ENCODE measurements around the gene RAD51AP1.
"Not testable (repeated sequence)": the region's sequence is repeated elsewhere in the genome, so short reads cannot be mapped to it uniquely, and the experiment has no call there.

The RAD51AP1 gene, protein sequence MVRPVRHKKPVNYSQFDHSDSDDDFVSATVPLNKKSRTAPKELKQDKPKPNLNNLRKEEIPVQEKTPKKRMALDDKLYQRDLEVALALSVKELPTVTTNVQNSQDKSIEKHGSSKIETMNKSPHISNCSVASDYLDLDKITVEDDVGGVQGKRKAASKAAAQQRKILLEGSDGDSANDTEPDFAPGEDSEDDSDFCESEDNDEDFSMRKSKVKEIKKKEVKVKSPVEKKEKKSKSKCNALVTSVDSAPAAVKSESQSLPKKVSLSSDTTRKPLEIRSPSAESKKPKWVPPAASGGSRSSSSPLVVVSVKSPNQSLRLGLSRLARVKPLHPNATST

GRCh38 chr12:4538207-4539160 is at the start of gene RAD51AP1:
Gene RAD51AP1, plus strand, starts transcription at chr12:4538890. Its CDS starts 50 bp downstream, at chr12:4538940.
- peak; percentile 85 for DNase-seq (ENCODE audit: low read depth)

GRCh38 chr12:4489556-4489955 is 49.1 kb upstream of the RAD51AP1 start:
- DNase-seq (ENCODE audit: low read depth) = no peak

DNA sequence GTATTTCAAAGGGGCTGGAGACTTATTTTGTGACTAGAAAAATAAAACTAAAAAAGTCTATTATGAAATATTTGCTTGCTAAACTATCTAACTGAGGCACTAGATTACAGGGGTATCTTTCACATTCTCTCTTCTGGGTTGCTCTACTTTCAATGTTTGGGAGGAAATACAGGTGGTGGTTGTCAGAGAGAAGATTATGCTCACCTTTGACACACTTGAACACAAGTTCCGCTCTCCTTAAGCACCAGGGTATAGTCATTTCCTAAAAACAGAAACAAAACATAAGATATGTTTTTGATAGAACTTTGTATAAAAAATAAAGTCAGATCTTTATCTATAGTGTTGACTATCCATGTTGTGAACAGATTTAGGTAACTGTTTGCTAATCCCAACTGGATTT is 47.7 kb upstream of the RAD51AP1 start:
- DNase-seq (ENCODE audit: low read depth) = no peak

DNA sequence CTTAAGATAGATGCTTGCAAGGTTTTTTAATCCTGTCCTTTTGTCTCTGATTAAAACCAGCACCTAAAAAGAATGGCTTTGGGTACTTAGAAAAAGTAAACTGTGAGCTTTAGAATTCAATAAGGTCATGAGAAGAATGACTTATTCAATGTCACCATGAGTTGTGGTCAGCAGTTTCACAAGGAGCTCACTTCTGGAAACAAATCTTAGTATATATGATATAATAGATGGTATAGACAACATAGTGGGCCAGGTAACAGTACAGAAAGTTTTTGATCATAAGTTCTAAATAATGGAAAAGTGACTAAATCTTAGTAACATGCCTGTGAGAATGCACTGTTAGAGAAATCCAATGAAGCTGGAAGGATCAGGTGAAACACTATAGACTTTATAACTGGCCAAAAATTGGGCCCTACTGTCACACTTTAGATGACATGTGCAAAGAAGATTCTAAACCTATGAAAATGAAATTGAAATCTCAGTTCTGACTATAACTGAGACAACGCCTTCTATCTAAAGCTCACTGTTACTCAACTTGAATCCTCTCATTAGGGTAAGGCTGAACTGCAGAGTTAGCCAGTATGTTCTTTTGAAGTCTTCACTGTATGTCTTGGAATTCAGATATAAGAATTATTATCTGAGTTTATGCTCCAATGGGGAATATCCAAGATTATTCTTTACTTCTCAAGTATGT is 42.4 kb upstream of the RAD51AP1 start:
- DNase-seq (ENCODE audit: low read depth) = no peak

- DNase-seq (ENCODE audit: low read depth) = no peak
These were observed 39.5 kb upstream of the RAD51AP1 start for GRCh38 chr12:4499186-4499585.

DNA sequence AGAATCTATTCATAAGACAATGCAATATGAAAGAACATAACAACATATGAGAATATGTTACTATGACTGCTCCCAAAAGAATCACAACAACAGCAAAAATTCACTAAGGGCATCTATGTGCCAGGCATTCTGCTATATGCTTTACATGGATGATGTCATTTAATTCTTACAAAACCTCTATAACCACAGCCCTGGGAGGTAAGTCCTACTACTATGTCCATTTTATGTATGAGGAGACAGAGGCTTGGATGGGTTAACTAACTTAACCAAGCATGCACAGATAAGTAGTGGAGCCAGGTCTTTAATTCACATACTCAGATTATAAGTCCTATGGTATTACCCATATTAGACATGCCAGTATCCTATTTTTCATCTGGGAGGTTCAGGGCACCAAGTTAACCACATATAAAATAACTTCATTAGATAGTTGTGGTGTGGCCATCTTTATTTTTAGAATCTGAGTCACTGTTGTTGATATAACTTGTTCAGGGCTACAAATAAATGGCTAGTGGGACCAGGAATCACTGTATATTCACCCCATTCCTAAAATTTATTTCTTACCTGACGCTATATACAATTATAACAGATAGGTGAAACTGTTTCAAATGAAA is 33.2 kb upstream of the RAD51AP1 start:
- DNase-seq (ENCODE audit: low read depth) = no peak

- no peak for DNase-seq (ENCODE audit: low read depth)
These were observed 32.3 kb upstream of the RAD51AP1 start for GRCh38 chr12:4506430-4506829.

- DNase-seq (ENCODE audit: low read depth) = no peak
These were observed 31.8 kb upstream of the RAD51AP1 start for GRCh38 chr12:4506870-4507269.

- not testable (repeated sequence) for DNase-seq (ENCODE audit: low read depth)
These were observed 30.2 kb upstream of the RAD51AP1 start for GRCh38 chr12:4508503-4508902.

DNA sequence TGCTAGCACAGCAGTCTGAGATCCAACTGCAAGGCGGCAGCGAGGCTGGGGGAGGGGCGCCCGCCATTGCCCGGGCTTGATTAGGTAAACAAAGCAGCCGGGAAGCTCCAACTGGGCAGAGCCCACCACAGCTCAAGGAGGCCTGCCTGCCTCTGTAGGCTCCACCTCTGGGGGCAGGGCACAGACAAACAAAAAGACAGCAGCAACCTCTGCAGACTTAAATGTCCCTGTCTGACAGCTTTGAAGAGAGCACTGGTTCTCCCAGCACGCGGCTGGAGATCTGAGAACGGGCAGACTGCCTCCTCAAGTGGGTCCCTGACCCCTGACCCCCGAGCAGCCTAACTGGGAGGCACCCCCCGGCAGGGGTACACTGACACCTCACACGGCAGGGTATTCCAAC is 29.4 kb upstream of the RAD51AP1 start:
- not testable (repeated sequence) for DNase-seq (ENCODE audit: low read depth)

- DNase-seq (ENCODE audit: low read depth) = no peak
These were observed 20.5 kb upstream of the RAD51AP1 start for GRCh38 chr12:4518106-4518728.

- DNase-seq (ENCODE audit: low read depth) = not testable (repeated sequence)
These were observed 15.2 kb upstream of the RAD51AP1 start for GRCh38 chr12:4523443-4523842.

GRCh38 chr12:4526923-4527546 is 11.7 kb upstream of the RAD51AP1 start:
- no peak for DNase-seq (ENCODE audit: low read depth)

DNA sequence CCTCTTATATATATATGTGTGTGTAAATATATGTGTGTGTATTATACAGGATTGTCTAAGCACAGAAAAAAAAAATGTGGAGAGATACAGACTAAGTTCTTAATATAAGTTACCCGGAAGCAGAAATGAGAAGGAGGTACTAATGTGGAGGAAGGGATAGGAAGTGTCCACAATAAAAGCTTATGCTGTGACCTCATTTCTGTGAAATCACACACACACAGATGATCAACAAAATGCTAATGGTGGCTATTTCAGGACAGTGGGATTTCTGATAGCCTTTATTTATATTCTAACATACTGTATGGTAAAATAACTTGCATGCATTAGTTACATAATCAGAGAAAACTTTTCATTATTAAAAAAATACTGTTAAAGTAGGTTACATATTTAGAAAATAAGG is 8.5 kb upstream of the RAD51AP1 start:
- DNase-seq (ENCODE audit: low read depth) = no peak

GRCh38 chr12:4530982-4531586 is 7.6 kb upstream of the RAD51AP1 start:
- DNase-seq (ENCODE audit: low read depth) = no peak

DNA sequence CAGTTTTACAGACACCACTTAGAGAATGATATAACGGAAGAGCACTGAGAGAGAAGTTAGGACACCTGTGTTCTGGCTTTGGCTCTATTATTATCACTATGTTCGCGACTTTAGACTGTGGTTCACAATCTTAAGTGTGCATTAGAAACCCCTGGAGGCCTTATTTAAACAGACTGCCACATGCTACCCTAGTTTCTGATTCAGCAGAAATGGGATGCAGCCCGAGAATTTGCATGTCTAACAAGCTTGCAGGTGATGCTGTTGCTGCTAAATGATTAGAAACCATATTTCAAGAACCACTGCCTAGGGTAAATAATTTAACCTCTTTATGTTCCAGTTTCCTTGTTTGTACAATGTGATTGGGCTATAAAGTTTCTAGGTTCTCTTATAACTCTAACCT is 3.6 kb upstream of the RAD51AP1 start:
- DNase-seq (ENCODE audit: low read depth) = no peak

DNA sequence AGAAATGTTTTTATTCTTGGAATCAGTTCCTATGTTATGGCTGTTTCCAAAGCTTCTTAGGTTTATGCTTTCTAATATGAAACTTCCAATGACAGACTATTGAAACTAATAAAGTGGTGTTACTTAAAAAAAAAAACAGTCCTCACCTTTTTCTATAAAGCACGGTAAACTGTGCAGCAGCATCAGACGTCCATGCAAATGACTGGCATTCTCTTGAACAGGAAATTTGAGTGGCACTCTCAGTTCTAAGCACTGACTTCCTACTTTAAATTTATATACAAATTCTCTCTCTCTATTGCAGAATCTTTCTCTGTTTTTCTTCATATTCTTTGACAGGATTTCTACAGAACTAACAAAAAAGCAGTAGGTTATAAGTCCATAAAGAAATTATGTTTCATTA is 2.8 kb upstream of the RAD51AP1 start:
- no peak for DNase-seq (ENCODE audit: low read depth)

DNA sequence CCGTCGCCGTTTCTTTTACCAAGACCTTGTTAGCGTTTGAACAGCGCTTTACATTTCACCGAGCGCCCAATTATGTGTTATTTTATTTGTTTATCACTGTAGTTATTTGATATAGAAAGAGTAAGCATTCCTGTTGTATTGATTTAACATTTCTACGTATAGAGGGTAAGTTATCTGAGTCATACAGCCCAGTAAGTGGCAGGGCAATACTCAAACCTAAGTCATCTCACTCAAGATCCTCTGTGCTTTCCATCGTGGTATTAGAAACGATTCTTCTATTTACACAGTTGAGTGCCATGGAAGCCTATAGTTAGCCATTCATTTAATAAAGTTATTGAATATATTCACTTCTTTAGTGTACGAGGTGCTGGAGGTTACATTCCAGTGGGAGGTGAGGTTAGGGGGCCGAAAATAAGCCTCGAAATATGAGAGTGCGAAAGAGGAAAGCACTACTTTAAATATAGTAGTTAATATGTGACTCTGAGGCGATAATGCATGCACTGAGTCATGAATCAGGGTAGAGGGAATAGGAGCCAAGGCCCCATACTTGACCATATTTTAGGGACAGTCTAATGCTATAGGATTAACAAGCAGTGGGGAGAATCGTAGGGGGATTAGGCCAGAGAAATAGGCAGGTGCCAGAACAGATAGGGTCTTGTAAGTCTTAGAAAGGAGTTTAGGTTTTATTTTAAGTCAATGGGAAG is 629 bp downstream of the RAD51AP1 start:
- no peak for DNase-seq (ENCODE audit: low read depth)

GRCh38 chr12:4540170-4540569 is 1.5 kb downstream of the RAD51AP1 start:
- DNase-seq (ENCODE audit: low read depth) = no peak

GRCh38 chr12:4540638-4541037 is 1.9 kb downstream of the RAD51AP1 start:
- no peak for DNase-seq (ENCODE audit: low read depth)

Data from CMK (cell line).